GM19023 (cell line): ENCODE measurements around the gene CYREN.
A peak's percentile ranks its signal among the peaks of the same experiment; 100 is the strongest.

Experiments
- ATAC-seq: cut with Tn5 transposase; IDR thresholded peaks from one replicate; pipeline ENCODE4 v1.9.1; 2021; ENCODE audit warnings: mild to moderate bottlenecking, moderate library complexity; ENCODE audit not compliant: unreplicated experiment

Gene CYREN

DNA sequence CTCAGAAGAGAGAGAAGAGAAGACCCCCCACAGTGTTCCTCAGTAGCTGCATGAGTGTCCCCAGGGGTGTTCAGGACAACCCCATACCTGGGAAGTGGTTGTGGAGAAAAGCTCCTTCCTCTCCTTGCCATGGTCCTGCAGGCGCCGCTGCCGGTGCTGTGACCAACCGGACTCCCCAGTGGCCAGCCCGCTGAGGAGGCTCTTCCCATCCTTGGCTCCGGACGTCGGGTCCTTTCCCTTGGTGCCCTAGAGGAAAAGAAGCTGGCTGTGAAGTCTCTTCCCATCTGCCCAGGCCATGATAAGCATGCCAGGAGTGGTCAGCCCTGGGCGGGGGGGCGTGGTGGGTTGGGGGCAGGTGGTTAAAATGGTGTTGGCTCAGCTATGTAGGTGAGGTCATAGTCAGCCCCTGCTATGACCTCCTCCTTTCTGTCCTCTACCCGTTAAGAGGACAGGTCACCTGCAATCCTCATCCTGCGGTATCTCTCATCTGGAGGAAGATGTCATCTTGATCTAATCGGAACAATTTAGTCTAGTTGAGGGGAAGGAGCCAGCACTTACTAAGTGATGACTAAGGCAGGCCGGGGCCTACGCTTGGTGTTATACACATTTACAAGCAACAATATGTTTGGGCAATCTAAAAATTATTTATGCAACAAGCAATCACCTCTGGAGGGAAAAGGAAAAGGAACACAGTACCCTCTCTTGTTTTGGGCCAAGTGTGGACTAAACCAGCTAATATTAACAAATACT is 27.6 kb upstream of the CYREN start:
- no peak for ATAC-seq

DNA sequence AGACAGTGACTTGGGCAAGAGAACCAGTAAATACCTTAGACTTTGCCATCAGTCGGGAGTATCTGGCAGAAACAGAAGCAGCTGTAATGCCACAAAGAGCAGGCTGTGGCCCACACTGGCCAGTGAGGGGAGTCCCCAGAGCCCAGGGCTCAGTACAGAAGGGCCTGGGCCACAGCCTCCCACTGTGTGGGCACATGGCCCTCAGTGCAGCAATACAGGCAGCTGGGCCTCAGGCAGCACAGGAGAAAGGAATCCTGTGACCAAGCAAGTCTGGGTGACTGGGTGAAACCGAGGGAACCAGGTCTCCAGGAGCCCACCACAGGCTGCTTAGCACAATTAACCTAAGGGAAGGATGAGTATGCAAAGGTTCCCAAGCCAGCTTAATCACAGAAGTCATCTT is 26.8 kb upstream of the CYREN start:
- ATAC-seq, result peak; percentile 52

DNA sequence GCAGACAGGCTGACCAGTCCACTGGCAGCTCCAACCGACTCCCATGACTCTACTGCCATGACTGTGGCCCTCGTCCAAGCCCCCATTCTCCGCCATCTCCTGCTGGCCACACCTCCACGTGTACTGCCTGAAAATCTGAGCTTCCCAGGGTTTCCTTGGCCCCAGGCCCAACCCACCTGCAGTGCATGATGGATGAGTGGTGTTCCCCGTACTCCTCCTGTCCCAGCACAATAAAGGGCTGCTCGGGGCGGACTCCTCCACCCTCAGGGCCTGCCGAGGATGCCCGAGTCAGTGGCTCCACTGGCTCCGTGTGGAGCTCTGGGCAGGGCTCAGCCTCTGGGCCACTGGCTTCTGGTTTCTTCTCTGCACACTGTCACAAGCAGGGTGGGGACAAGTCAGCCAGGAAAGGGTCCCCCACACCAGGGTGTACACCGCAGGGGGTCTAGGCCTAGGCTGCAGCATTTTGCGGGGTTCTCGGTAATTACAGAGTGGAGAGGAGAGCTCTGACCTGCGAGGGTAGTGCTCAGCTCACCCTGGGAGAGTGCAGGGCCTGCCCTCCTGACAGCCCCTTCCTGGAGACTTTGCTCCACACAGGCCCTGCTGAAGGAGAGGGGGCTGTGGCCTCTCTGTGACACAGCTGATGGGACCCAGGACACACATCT is 25.6 kb upstream of the CYREN start:
- no peak for ATAC-seq

DNA sequence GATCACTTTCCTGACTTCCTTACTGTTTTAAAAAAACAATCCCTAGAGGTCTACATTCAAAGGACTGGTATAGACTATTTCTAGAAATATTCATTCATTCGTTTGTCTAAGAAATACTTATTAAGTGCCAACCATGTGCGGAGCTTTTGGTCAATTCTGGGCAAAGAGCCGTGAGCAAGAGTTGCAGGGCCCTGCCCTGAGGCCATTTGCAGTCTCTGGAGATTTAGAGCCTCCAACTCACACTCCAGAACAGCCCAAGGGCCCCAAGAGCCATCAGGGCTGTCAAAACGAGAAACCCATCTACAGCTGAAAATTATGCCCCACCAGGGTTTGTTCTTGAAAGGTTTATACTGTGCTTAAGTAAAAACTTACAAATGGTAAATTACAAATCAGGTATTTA is 24.6 kb upstream of the CYREN start:
- no peak for ATAC-seq

DNA sequence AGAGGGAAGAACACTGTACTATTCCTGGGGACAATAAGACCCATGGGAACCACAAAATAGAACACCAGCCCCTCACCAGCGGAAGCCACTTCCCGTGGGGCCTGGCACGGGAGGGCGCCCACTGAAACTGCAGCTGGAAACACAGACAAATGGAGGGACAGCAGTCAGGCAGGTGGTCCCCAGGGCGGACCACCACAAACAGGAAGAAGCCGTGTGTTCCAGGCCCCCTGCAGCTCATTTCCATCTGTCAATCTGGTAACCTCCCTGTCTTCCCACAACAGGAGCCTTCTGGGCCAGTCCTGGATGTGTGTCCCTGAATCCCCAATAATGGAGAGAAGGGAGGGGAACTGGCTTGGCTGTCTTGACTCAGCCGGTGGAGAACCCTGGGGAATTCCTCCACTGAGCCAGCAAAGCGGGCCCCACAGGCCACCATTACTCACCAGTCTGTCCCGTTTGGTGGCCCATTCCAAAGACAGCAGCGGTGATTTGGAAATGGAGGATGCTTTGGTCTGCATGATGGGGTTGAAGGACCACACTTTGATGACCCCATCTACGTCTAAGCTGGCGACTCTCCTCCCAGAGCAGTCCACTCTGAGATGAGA is 24.1 kb upstream of the CYREN start:
- no peak for ATAC-seq

GRCh38 chr7:135193615-135194081 is 23.1 kb upstream of the CYREN start:
- no peak for ATAC-seq

GRCh38 chr7:135192914-135193536 is 22.5 kb upstream of the CYREN start:
- no peak for ATAC-seq

GRCh38 chr7:135190703-135191102 is 20.2 kb upstream of the CYREN start:
- ATAC-seq, result no peak

- ATAC-seq, result no peak
Observed at GRCh38 chr7:135189961-135190360, 19.5 kb upstream of the CYREN start.

GRCh38 chr7:135189221-135189662 is 18.7 kb upstream of the CYREN start:
- ATAC-seq, result no peak

DNA sequence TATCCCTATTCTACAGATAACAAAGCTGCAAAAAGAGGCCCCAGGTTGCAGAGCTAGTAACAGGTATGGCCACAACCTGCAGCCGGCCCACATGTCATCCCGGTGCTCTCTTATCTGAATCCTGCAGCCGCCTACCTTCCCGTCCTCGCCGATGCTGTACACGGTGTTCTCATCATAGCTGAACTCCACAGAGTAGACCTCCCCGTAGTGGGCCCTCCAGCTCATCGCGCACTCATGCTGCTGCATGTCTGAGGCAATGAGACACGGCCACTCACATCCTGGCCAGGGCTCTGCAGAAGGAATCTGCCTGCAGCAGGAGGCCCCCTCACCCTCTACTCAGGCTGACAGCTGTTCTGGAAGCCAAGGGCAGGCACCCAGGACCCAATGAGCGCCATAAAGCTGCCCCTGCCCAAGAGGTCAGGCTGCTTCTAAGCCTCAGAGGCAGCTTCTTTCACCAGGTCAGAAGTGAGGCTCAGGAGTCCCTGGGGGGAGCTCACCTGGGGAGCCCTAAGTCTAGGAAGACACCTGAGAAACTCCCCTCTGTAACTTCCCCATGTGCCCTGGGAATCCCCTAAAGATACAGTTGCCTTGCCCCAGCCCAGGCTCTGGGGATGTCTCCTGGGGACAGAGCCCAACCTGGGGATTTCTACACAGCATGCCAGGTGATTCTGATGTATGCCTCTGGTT is 17.9 kb upstream of the CYREN start:
- ATAC-seq, result no peak

DNA sequence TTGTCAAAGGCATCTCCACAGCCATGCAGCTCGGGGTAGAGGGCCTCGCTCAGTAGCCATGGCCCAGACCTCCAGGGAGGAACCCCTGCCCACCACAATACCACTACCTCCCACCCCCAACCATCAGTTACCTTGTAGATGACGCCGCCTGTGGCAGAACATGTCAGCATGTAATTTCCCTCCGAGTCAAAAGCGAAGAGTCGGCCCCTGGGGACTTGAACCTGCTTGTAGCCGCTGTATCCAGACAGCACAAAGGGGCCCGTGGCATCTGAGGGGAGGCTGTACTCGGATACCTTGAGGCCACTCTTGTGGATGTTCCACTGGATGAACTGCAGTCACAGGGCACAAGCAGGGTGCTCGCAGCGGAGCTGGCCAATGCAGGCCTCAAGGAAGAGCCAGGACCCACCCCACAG is 16.3 kb upstream of the CYREN start:
- ATAC-seq, result peak; percentile 64

DNA sequence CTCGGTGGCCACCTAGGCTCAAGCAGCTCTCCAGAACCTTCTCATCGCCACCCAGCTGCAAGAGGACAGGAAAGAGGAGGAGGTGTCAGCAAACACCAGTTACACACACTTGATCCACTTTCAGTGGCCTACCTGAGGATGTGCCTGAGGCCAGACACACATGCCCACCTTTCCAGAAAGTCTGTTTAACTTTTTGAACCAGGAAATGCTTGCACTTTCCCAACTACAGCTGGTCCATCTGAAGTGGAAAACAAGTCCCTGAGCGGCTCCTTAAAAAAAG is 15.7 kb upstream of the CYREN start:
- ATAC-seq, result no peak

DNA sequence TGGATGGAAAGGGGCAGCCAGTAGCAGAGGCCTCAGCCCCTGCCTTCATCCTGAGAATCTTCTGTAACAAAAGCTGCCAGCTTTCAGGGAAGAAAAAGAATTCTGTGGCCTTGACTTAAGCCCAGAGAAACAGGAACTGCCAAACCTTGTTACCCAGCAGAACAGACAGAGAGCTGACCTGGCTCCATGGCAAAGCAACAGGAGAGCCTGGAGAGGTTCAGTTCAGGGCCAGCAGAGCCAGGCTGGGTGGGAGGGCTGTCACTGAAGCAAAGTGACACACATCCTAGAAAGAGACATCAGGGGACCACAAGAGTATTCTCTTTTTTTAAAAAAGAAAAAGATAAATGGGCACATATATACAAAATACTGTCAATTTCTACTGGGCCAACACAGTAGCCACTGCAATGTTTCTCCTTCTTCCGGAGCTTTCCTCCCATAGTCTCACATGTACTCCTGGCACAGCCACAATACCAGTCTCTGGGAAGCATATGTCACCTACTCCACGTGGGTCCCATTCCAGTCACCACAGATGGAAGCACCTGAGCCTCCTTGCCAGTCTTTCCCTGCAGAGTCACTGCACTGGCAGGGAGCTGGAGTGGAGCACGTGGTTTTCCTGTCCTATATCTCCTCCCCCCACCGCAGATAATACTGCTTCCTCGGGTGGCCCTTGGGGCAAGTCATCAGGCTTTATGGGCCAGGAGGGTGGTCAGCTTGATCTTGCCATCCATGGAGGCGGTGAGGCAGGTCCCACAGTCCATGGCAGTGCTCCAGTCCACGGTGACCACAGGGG is 15.2 kb upstream of the CYREN start:
- no peak for ATAC-seq

GRCh38 chr7:135184254-135184841 is 13.8 kb upstream of the CYREN start:
- ATAC-seq, result no peak

DNA sequence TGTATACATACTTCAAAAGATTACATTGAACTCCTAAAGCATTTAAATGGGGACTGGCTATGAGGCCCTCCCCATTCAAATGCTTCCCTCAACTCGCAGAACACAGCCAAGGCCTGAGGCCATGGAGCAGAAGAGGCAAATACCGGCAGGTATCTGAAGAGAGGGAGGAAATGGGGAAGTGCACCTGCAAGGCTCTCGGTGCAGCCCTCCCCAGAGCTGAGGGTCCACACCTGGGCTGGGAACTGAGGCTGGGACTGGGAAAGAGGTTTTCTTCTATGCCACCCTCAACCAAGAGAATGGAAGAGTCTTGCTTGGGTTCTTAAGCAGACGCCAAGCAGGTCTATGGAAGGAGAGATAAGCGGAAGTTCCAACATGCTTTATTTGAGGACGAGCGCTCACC is 13.0 kb upstream of the CYREN start:
- ATAC-seq, result no peak

GRCh38 chr7:135181929-135182678 is 11.6 kb upstream of the CYREN start:
- no peak for ATAC-seq

DNA sequence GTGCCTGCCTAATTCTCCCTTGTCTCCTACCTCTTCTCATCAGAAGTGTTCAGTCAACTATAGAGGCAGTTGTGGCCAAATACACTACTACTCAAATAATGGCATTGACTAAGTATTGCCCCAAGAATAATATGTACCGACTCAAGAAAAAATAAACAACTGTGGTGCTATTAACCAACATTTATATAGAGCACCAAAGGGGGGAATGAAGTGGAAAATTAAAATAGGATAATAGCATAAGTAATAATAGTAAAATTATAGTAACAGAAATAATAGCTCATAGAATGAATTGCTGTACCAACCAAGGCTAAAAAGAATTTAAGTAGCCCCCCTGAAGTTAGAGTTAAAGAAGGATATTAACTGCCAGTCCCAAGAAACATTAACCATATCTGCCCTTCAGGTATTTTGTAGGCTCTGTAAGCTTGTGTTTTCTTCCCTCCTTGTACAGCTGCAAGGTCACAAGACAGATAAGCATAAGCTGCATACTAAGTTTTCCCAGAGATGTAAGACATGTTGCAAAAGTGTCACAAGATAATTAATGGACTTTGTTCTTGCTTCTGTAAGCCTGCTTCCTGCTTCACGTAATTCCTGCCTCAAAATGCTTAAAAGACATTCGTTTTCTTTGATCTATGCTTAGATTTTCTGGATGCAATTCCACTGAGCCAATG is 10.9 kb upstream of the CYREN start:
- ATAC-seq, result no peak

- ATAC-seq, result no peak
Observed at GRCh38 chr7:135180122-135180521, 9.6 kb upstream of the CYREN start.
